GM18873 (cell line): Measurements from ENCODE around the gene FOXL3.

Source experiments
- ATAC-seq: cut with Tn5 transposase; IDR thresholded peaks from one replicate; pipeline ENCODE4 v1.9.1; 2021; ENCODE audit warnings: mild to moderate bottlenecking, moderate library complexity, moderate number of reproducible peaks; ENCODE audit not compliant: unreplicated experiment, low FRiP score

Gene FOXL3

DNA sequence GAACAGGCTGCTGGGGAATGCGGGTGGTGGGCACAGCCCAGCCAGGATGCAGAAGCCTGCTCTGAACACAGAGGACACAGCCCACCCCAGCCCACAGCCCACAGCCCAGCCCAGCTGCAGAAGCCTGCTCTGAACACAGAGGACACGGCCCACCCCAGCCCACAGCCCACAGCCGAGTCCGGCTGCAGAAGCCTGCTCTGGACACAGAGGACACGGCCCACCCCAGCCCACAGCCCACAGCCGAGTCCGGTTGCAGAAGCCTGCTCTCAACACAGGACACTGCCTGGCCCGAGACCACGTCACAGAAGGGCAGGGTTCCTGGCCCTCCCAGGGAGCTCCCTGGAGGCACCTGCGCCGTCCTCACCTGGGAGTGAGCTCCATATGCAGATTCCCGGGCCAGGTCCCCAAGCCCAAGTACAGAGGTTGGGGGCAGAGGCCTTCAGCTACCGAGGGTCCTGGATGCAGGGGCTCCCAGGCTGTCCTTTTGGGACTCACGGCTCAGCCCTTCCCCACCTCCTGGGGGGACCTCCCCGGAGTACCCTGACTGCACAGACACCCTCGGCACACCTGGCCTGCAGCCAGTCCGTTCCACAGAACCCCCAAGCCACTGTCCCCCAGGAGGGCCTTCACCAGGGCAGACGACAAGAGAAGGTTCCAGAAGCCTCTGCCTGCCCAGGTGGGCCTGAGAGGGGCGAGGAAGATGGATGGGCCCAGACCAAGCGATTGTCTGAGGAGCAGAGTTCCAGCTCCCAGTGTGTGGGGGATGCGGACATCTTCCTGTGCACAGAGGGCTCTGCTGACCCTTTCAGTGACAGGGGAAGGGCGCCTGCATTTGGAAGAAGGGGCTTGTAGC, 23.7 kb upstream of the FOXL3 start:
- ATAC-seq, result no peak

GRCh38 chr7:266851-267840, 22.8 kb upstream of the FOXL3 start:
- ATAC-seq, result no peak

DNA sequence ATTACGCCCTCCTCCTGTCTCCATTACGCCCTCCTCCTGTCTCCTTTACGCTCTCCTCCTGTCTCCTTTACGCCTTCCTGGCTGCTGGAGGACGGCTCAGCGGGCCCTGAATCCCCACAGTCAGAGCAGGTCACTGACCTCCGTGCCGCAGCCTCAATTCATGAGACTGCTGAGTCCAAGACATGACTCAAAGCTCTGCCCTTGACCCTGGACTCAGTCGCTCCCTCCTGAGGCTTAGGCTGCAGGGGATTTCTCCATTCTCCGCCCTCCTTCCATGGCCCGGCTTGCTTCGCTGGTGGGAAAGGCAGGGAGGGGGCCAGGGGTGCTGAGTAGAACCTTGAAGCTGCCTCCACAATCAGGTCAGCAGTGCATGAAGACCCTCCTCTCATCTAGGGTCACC, 21.0 kb upstream of the FOXL3 start:
- ATAC-seq, result no peak

DNA sequence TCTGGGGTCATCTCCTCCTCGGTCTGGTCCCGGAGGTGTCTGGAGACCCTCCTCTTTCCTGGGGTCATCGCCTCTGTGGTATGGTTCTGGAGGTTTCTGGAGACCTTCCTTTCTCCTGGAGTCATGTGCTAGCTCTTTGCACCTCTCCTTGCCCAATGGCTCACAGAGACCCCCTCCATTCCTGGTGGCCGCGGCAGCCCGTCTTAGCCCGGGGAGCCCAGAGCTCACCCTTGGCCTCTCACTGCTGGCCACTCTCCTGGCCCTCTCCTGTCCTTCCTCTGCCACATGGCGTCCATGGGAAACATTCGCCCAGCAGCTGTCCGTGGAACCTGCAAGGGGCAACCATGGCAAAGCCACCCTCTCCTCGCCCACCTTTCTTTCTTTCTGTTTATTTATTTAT, 20.2 kb upstream of the FOXL3 start:
- no peak for ATAC-seq

- no peak for ATAC-seq
These were observed 19.5 kb upstream of the FOXL3 start for GRCh38 chr7:270351-270983.

DNA sequence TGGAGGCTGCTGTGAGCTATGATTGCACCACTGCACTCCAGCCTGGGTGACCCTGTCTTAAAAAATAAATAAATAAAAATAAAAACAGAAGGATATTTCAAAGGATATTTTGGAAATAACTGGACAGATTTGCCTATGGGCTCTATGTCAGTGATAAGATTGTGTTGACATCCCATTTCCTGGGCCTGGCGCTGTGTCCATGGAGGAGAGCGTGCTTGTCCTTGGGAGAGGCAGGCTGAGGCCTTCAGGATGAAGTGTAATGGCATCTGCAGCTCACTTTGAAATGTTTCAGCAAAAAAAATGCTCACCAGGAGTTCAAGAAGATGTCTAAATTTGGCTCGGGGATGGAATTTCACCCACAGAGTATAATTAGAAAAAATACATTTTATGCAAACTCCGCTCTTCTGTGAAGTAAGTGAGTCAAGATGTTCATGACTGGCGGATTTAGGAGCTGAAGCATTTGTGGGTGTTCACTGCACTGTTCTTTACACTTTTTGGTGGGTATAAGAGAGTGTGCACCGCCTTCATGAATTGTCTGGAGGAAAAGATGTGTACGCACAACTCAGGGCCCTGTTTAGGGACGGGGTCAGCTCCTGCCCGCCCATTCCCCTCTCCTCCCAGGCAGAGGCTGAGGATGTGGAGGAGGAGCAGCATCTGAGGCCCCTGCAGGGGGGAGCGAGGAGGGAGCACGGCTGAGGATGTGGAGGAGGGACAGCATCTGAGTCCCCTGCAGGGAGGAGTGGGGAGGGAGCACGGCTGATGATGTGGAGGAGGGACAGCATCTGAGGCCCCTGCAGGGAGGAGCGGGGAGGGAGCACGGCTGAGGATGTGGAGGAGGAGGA, 18.5 kb upstream of the FOXL3 start:
- ATAC-seq, result no peak

GRCh38 chr7:272108-272615, 17.8 kb upstream of the FOXL3 start:
- ATAC-seq, result no peak

GRCh38 chr7:272631-273030, 17.3 kb upstream of the FOXL3 start:
- ATAC-seq, result no peak

- no peak for ATAC-seq
These were observed 16.6 kb upstream of the FOXL3 start for GRCh38 chr7:273327-273726.

GRCh38 chr7:274266-274665, 15.7 kb upstream of the FOXL3 start:
- no peak for ATAC-seq

DNA sequence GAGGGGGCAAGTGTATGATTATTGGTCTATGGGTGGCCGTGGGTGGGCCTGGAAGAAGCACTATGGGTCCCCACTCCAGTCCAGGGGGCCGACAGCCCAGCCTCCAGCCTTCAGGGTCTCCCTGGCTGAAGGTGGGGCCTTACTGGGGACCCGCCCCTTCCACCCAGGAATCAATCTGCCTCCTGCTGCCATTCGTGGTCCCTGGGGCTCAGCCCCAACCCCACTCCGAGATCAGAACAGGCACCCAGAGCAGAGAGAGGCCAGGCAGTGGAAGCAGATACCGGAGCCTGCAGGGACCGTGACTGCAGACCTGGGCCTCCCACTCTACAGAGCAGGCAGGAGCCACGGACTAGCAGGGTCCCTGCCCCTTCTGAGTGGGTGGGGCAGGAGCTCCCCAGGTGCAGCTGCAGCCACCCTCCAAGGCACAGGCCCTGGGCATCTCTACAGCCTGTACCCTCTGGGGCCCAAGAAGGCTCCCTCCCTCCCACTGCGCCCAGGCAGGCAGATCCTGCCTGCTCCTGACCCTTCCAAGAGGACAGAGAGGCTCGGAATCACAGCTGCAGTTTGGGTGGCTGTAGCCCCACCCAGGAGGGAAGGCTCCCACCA, 13.6 kb upstream of the FOXL3 start:
- no peak for ATAC-seq

DNA sequence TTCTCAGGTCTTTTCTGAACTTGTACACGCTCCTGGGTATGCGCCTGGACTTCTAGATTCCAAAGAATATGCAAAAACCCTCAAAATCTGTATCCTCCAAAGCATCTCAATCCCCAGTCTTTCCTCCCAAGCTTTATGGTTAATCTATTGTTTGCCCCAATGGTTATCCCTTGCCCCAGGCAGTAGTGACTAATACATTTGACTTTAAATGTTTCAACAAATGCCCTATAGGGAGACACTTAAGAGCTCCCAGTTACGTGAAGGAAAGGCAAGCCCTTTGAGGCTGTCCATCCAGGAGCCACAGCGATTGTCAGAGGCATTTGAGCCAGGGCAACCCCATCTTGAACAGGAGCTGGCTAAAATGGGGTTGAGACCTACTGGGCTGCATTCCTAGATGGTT, 12.7 kb upstream of the FOXL3 start:
- ATAC-seq, result no peak

- ATAC-seq, result no peak
These were observed 11.9 kb upstream of the FOXL3 start for GRCh38 chr7:278081-278480.

DNA sequence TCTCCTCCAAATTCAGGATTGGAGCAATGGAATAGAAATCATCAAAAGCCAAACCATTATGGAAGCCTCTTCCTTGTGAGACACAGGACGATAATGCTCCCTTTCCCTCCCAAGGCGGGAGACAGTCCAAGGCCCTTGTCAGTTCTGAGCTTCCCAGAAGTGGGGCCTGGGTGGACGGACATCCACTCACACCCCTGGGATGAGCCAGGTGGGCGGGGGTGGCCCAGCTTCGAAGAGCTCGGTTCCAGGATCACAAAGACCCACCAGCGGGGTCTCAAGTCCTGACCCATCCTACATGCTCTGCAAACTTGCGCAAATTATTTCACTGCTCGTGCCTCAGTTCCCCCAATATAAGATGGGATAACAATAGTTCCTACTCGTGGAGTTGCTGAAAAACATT, 10.1 kb upstream of the FOXL3 start:
- no peak for ATAC-seq

DNA sequence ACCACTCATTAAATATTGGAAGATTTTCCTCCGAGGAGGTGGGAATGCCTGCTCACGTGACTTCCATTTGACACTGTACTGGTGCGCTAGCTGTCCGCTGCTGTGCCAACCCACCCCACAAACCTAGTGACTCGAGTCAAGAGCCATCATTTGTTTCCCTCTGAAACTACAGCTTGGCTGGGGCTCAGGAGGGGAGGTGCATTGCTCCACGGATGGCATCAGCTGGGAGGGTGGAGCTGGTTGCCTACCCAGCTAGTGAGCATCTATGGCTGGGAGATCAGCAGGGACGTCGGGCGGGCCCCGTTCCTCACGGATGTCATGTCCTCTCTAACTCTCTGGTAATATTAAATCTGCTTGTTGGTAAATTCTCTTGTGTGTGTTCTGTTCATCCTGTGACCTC, 9.5 kb upstream of the FOXL3 start:
- no peak for ATAC-seq

GRCh38 chr7:281637-282036, 8.3 kb upstream of the FOXL3 start:
- ATAC-seq, result no peak

- no peak for ATAC-seq
These were observed 7.3 kb upstream of the FOXL3 start for GRCh38 chr7:282621-283020.

GRCh38 chr7:284762-285722, 4.9 kb upstream of the FOXL3 start:
- no peak for ATAC-seq
